Left ventricle myocardium inferior (tissue), 1 donor: Measurements from ENCODE around the gene TCF4. TPM values are rescaled to one million over a fixed set of nuclear protein-coding genes. Genes with fewer than 3 reads are reported as not detected.

ENCODE experiments used
- DNase-seq: peaks from one replicate; pipeline ENCODE4 v3.0.0-alpha.2; 2020
- H3K27ac ChIP-seq: fragments of 200-600 bp; replicated peaks from 2 replicates; pipeline ENCODE4 v1.8.0; 2021
- H3K27me3 ChIP-seq: fragments of 200-600 bp; 2 replicates; pipeline ENCODE4 v1.8.0; 2021; ENCODE audit warnings: low read depth
- H3K36me3 ChIP-seq: fragments of 200-600 bp; 2 replicates; pipeline ENCODE4 v1.8.0; 2021
- H3K4me1 ChIP-seq: fragments of 200-600 bp; 2 replicates; pipeline ENCODE4 v1.8.0; 2021
- H3K4me3 ChIP-seq: fragments of 200-600 bp; 2 replicates; pipeline ENCODE4 v1.8.0; 2021; ENCODE audit warnings: mild to moderate bottlenecking, moderate library complexity
- H3K9me3 ChIP-seq: fragments of 200-600 bp; replicated peaks from 2 replicates; pipeline ENCODE4 v1.8.0; 2021
- CTCF ChIP-seq: fragments of 200-600 bp; IDR thresholded peaks from 2 replicates; pipeline ENCODE4 v1.8.0; 2021; ENCODE audit warnings: antibody characterized with exemption, mild to moderate bottlenecking, borderline replicate concordance
- intact Hi-C: fragments of 100-400 bp; cut with micrococcal nuclease; formaldehyde crosslinking; loops from one replicate; pipeline ENCODE4 v1.11.0; 2022
- total RNA-seq: library from RNA; stranded (reverse); fragmentation: NEBNext Ultra II Directional; extraction: Animal tissue kit (Norgen Biotek cat#: 25700); gene quantifications from one replicate; pipeline ENCODE4 v1.2.1, GENCODE V29; 2021
- donor health status: DM: no; HTN: yes; CAD: no; lungs with severe emphysema.

TCF4 gene
- total RNA-seq, 1 donor from 2014 or later, result 58.9 TPM

- intact Hi-C loops, result no loop called here
- Histone ChIP-seq H3K4me1 (peaks cover 3% of the 10 kb centered on the region), H3K9me3 (peaks cover 4% of the 10 kb centered on the region), H3K4me3 (no peak overlapping the region), H3K27me3 (no peaks in the 10 kb centered on the region), H3K27ac (no peak overlapping the region), H3K36me3 (no peaks in the 10 kb centered on the region)
- no peak for DNase-seq
- TF ChIP-seq CTCF, result no peak
Observed at GRCh38 chr18:55214969-55215368, 373.0 kb downstream of the TCF4 start.

GRCh38 chr18:55214534-55214933 lies 373.5 kb downstream of the TCF4 start:
- Histone ChIP-seq H3K4me3 (no peak overlapping the region), H3K4me1 (no peaks in the 10 kb centered on the region), H3K27ac (no peak overlapping the region), H3K36me3 (no peaks in the 10 kb centered on the region), H3K9me3 (no peaks in the 10 kb centered on the region), H3K27me3 (no peaks in the 10 kb centered on the region)
- TF ChIP-seq CTCF, result no peak
- DNase-seq, result no peak
- intact Hi-C loops, result no loop called here

- Histone ChIP-seq H3K4me1 (no peaks in the 10 kb centered on the region), H3K27me3 (no peaks in the 10 kb centered on the region), H3K27ac (no peak overlapping the region), H3K9me3 (no peaks in the 10 kb centered on the region), H3K4me3 (no peak overlapping the region), H3K36me3 (no peaks in the 10 kb centered on the region)
- no peak for DNase-seq
- intact Hi-C loops, result no loop called here
- TF ChIP-seq CTCF, result no peak
Observed at GRCh38 chr18:55213586-55213985, 374.4 kb downstream of the TCF4 start.

- H3K4me3 ChIP-seq, result no peak overlapping the region
- peaks cover 8% of the 10 kb centered on the region for H3K9me3 ChIP-seq
- TF ChIP-seq CTCF, result no peak
- DNase-seq, result no peak
- no peaks in the 10 kb centered on the region for H3K36me3 ChIP-seq
- intact Hi-C loops, result no loop called here
- no peaks in the 10 kb centered on the region for H3K4me1 ChIP-seq
- H3K27me3 ChIP-seq, result no peaks in the 10 kb centered on the region
- H3K27ac ChIP-seq, result no peak overlapping the region
Observed at GRCh38 chr18:55206927-55207326, 381.1 kb downstream of the TCF4 start.

- Histone ChIP-seq H3K4me1 (no peaks in the 10 kb centered on the region), H3K27me3 (no peaks in the 10 kb centered on the region), H3K36me3 (no peaks in the 10 kb centered on the region), H3K9me3 (peaks cover 8% of the 10 kb centered on the region), H3K27ac (no peak overlapping the region), H3K4me3 (no peak overlapping the region)
- intact Hi-C loops, result no loop called here
- DNase-seq, result no peak
- TF ChIP-seq CTCF, result no peak
Observed at GRCh38 chr18:55202232-55202917, 385.6 kb downstream of the TCF4 start.
